KMS-11 (cell line): ENCODE data around the gene EDIL3.

Experiments
- H2AFZ ChIP-seq: fragments of 200-600 bp; sonication (generic); 2 replicates; pipeline ENCODE4 v1.6.1; 2016; ENCODE audit warnings: antibody characterized with exemption, mixed run types, low read depth
- H3K27ac ChIP-seq: fragments of 200-600 bp; sonication (generic); 2 replicates; pipeline ENCODE4 v1.6.1; 2016; ENCODE audit warnings: mild to moderate bottlenecking, mixed run types
- H3K27me3 ChIP-seq: fragments of 200-600 bp; sonication (generic); 2 replicates; pipeline ENCODE4 v1.6.1; 2017; ENCODE audit warnings: mild to moderate bottlenecking, low read depth, mixed run types, moderate library complexity; ENCODE audit not compliant: insufficient read depth
- H3K36me3 ChIP-seq: fragments of 200-600 bp; sonication (generic); 2 replicates; pipeline ENCODE4 v1.6.1; 2017; ENCODE audit warnings: mild to moderate bottlenecking, mixed run types; ENCODE audit not compliant: insufficient read depth
- H3K4me1 ChIP-seq: fragments of 200-600 bp; sonication (generic); 2 replicates; pipeline ENCODE4 v1.6.1; 2016; ENCODE audit warnings: mild to moderate bottlenecking, low read depth, mixed run types; ENCODE audit not compliant: poor library complexity, severe bottlenecking
- H3K4me2 ChIP-seq: fragments of 200-600 bp; sonication (generic); 2 replicates; pipeline ENCODE4 v1.7.0; 2016; ENCODE audit warnings: mild to moderate bottlenecking, mixed run types
- H3K4me3 ChIP-seq: fragments of 200-600 bp; sonication (generic); IDR thresholded peaks from 2 replicates; pipeline ENCODE4 v1.6.1; 2017; ENCODE audit warnings: low read depth, low read length, mixed read lengths; ENCODE audit not compliant: insufficient read depth
- H3K79me2 ChIP-seq: fragments of 200-600 bp; sonication (generic); 2 replicates; pipeline ENCODE4 v1.6.1; 2016; ENCODE audit warnings: low read depth, mixed run types; ENCODE audit not compliant: insufficient read depth
- H3K9ac ChIP-seq: fragments of 200-600 bp; sonication (generic); 2 replicates; pipeline ENCODE4 v1.6.1; 2016; ENCODE audit warnings: mild to moderate bottlenecking, mixed run types
- H4K20me1 ChIP-seq: fragments of 200-600 bp; sonication (generic); 2 replicates; pipeline ENCODE4 v1.6.1; 2016; ENCODE audit warnings: mild to moderate bottlenecking, mixed run types; ENCODE audit not compliant: insufficient read depth
- TF ChIP-seq, protein P1 (sequence below): fragments of 200-600 bp; sonication (generic); conservative IDR thresholded peaks from 2 replicates; pipeline ENCODE4 v1.6.1; 2017; ENCODE audit warnings: low read depth, mild to moderate bottlenecking, antibody characterized with exemption, low read length, moderate library complexity, mixed read lengths

EDIL3 gene

GRCh38 chr5:84239494-84239893 is 145.2 kb downstream of the EDIL3 start:
- no peaks in the 10 kb centered on the region for H4K20me1 ChIP-seq
- H3K4me3 ChIP-seq: no peak overlapping the region
- H3K9ac ChIP-seq: no peak overlapping the region
- no peaks in the 10 kb centered on the region for H3K79me2 ChIP-seq
- H3K27me3 ChIP-seq: no peaks in the 10 kb centered on the region
- H3K4me1 ChIP-seq: no peaks in the 10 kb centered on the region
- TF ChIP-seq, protein P1, sequence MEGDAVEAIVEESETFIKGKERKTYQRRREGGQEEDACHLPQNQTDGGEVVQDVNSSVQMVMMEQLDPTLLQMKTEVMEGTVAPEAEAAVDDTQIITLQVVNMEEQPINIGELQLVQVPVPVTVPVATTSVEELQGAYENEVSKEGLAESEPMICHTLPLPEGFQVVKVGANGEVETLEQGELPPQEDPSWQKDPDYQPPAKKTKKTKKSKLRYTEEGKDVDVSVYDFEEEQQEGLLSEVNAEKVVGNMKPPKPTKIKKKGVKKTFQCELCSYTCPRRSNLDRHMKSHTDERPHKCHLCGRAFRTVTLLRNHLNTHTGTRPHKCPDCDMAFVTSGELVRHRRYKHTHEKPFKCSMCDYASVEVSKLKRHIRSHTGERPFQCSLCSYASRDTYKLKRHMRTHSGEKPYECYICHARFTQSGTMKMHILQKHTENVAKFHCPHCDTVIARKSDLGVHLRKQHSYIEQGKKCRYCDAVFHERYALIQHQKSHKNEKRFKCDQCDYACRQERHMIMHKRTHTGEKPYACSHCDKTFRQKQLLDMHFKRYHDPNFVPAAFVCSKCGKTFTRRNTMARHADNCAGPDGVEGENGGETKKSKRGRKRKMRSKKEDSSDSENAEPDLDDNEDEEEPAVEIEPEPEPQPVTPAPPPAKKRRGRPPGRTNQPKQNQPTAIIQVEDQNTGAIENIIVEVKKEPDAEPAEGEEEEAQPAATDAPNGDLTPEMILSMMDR: no peak
- no peak overlapping the region for H3K4me2 ChIP-seq
- H3K27ac ChIP-seq: no peak overlapping the region
- H2AFZ ChIP-seq: no peak overlapping the region
- H3K36me3 ChIP-seq: no peaks in the 10 kb centered on the region

GRCh38 chr5:84237126-84237525 is 147.6 kb downstream of the EDIL3 start:
- Histone ChIP-seq H3K9ac (no peak overlapping the region), H2AFZ (no peak overlapping the region), H3K27ac (no peak overlapping the region), H3K4me3 (no peak overlapping the region), H3K79me2 (no peaks in the 10 kb centered on the region), H3K4me1 (no peaks in the 10 kb centered on the region), H3K27me3 (no peaks in the 10 kb centered on the region), H3K4me2 (no peak overlapping the region), H4K20me1 (no peaks in the 10 kb centered on the region), H3K36me3 (no peaks in the 10 kb centered on the region)
- TF ChIP-seq, protein P1: no peak

DNA sequence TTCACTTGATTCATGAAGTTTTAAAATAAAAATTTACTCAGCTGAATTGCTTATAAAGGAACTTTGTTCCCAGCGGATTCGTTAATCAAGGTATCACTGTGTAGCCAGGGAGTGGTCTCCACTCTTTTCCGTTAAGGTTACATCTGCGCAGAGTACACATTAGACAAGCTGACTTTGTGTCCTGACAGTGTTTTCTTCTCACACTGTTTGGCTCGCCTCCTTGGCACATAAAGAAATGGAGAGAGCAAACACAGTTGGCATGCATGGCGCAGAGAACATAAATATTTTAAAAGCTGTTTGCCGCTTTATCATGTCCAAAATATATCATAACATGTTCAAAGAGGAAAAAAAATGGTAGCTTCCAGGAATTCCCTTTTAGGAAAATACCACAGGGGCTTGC is 153.2 kb downstream of the EDIL3 start:
- no peaks in the 10 kb centered on the region for H3K4me1 ChIP-seq
- TF ChIP-seq, protein P1: no peak
- H3K4me2 ChIP-seq: no peak overlapping the region
- no peaks in the 10 kb centered on the region for H3K79me2 ChIP-seq
- no peak overlapping the region for H3K4me3 ChIP-seq
- H3K9ac ChIP-seq: no peak overlapping the region
- no peaks in the 10 kb centered on the region for H3K27me3 ChIP-seq
- no peaks in the 10 kb centered on the region for H4K20me1 ChIP-seq
- H3K27ac ChIP-seq: no peak overlapping the region
- H2AFZ ChIP-seq: no peak overlapping the region
- no peaks in the 10 kb centered on the region for H3K36me3 ChIP-seq

DNA sequence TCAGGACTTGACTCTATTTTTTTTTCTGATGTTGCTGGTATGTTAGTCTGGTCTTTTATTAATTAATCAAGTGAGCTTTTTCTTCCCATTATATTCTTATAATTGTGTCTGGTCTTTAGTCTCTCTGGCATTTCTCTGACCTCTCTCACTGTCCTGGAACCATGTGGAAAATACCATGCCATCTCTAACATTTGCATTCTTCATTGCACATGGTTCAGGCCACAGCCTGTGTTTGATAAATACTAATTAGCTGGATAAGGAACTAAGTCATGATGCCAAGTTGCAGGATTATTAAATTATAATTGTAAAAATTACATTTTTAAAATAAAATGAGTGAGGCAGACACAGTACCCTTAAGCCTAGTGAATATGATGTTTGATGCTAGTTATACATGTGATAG is 155.6 kb downstream of the EDIL3 start:
- Histone ChIP-seq H3K4me1 (no peaks in the 10 kb centered on the region), H4K20me1 (no peaks in the 10 kb centered on the region), H3K27ac (no peak overlapping the region), H3K79me2 (no peaks in the 10 kb centered on the region), H3K36me3 (no peaks in the 10 kb centered on the region), H3K4me3 (no peak overlapping the region), H3K9ac (no peak overlapping the region), H3K4me2 (no peak overlapping the region), H2AFZ (no peak overlapping the region), H3K27me3 (no peaks in the 10 kb centered on the region)
- TF ChIP-seq, protein P1: no peak
